Measurements from ENCODE around the gene GATD1. TPM values are rescaled to one million over a fixed set of nuclear protein-coding genes. Genes with fewer than 3 reads are reported as not detected.

GATD1 gene
- total RNA-seq, 1 experiment from 2014 or later, result 132 TPM

DNA sequence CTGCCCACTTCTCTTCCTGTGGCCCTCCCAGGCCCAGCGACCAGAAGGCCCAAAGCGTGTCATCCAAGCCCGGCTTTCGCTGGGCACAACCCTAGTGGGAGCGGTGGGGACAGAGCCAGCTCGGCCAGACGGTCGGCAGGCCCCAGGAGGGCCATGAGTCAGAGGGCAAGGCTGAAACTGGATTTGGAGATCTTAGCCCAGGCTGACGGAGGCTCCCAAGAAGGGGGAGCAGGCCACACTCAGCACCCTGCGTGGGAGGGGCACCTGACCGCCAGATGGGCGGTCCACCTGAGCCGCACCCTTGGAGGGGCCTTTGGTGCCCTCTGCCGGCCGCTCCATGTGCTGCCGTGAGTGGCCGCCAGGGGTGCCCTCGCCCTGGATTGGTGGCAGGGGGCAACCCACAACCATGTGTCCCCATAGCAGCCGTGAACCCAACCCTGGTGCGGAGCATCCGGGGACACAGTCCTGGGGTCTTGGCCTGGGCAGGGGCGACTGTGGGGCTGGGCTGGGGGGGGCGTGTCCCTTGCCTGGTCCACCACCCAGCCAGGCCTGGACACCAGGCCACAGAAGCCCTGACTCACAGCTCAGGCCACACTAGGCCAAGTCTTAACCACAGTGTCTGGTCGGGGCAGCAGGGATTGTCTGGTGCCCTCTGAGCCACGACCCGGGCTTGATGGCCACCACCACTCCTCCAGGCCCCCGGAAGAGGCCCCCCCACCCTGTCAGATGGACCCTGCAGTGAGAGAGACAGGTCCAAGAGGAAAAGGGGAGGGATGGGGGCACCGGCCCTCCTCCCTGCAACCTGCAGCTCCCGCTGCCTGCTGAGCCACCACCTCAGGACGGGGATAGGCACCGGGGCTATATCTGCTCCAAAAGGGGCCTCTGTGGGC is 49.2 kb downstream of the GATD1 start:
- peak; percentile 98 for DNase-seq (ENCODE audit: low spot score)

DNA sequence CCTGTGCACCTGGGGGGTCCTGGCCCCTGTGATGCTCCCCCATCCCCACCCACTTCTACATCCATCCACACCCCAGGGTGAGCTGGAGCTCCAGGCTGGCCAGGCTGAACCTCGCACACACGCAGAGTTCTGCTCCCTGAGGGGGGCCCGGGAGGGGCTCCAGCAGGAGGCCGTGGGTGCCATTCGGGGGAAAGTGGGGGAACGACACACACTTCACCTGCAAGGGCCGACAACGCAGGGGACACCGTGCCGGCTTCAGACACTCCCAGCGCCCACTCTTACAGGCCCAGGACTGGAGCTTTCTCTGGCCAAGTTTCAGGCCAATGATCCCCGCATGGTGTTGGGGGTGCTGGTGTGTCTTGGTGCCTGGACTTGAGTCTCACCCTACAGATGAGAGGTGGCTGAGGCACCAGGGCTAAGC is 50.0 kb downstream of the GATD1 start:
- DNase-seq (ENCODE audit: low spot score), result no peak

DNA sequence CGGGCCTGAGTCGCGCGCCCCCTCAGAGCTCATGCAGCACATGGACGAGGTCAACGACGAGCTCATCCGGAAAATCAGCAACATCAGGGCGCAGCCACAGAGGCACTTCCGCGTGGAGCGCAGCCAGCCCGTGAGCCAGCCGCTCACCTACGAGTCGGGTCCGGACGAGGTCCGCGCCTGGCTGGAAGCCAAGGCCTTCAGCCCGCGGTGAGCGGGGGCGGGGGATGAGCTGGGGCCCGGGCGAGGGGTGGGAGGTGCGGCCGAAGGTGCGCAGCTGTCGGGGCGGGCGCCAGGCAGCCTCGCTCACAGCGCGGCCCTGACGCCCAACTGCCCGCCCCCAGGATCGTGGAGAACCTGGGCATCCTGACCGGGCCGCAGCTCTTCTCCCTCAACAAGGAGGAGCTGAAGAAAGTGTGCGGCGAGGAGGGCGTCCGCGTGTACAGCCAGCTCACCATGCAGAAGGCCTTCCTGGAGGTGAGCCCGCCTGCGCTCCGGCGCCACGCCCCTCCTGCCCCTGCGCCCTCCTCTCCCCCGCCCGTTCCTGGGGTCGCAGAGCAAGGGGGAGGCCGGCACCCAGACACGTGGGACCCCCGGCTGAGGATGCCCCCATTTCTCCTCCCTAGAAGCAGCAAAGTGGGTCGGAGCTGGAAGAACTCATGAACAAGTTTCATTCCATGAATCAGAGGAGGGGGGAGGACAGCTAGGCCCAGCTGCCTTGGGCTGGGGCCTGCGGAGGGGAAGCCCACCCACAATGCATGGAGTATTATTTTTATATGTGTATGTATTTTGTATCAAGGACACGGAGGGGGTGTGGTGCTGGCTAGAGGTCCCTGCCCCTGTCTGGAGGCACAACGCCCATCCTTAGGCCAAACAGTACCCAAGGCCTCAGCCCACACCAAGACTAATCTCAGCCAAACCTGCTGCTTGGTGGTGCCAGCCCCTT is 50.7 kb downstream of the GATD1 start:
- DNase-seq (ENCODE audit: low spot score), result peak; percentile 98

DNA sequence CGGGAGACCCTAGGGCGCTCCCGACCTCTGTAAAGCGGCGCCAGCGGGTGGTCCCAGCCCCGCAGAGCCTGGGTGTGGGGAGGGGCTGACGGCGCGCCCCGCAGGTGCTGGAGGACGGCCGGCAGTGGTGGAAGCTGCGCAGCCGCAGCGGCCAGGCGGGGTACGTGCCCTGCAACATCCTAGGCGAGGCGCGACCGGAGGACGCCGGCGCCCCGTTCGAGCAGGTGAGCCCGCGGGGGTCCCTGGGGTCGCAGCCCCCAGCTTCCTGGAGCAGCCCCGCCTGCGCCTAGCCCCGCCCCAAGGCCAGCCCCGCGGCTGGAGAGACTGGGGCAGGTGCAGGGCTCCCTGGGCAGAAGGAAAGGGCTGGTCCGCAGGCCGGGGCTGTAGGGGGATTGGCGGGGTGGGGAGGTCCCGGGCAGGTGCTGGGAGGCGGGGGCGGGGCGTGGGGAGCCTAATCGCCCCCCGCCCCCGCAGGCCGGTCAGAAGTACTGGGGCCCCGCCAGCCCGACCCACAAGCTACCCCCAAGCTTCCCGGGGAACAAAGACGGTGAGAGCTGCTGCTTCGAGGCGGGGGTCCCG is 51.6 kb downstream of the GATD1 start:
- no peak for DNase-seq (ENCODE audit: low spot score)

DNA sequence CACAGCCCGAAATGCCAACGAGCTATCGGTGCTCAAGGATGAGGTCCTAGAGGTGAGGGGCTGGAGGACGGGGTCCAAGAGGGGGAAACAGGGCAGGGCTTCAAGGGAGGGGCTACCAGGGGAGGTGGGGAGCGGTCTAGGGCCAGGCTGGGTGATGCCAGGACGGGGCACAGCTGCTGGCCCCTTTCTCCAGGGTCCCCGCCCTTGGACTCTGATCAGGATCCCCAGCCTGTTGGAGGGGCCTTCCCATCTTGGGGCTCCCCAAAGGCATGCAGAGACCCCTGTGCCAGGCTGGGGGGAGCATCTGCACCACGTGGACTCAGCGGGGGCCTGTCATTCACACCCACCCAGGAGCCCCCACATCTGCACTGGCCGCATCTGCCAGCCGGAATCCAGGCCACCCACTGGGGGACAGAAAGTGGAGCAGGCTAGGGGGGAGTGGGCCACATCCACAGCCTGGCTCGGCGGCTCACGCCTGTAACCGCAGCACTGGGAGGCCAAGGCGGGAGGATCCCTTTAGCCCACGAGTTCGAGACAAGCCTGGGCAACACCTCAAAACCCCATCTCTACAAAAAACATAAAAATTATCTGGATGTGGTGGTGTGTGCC is 52.4 kb downstream of the GATD1 start:
- DNase-seq (ENCODE audit: low spot score), result no peak

DNA sequence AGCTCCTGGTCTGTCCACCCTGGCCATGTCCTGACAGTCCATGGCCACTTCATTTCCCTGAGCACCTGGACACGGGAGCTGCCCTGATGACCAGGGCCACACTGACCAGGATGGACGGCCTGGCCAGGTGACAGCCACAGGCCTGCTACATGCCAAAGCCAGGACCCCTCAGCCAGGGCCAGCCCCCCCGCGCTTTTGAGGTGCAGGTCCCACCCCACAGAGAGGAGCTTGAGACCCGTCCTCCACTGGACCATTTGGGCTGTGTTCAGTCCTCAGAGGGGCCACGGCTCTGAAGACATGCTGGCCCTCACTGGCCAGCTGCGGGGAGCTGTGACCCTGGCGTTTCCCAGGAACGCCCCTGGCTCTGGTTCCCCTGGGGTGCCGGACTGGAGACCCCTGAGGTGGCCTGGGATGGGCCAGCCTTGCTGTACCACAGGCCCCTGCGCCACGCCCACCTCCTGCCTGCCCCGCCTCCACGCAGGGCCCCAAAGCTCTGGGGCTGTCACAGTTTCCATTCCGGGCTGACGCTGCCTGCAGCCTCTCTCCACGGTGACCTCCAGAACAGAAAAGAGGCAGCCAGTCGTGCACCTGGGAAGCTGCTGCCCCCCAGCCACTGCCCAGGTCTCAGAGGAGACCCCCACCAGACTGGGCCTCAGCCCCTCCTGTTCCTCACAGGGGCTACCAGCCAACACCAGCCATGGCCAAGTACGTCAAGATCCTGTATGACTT is 53.1 kb downstream of the GATD1 start:
- DNase-seq (ENCODE audit: low spot score), result no peak

DNA sequence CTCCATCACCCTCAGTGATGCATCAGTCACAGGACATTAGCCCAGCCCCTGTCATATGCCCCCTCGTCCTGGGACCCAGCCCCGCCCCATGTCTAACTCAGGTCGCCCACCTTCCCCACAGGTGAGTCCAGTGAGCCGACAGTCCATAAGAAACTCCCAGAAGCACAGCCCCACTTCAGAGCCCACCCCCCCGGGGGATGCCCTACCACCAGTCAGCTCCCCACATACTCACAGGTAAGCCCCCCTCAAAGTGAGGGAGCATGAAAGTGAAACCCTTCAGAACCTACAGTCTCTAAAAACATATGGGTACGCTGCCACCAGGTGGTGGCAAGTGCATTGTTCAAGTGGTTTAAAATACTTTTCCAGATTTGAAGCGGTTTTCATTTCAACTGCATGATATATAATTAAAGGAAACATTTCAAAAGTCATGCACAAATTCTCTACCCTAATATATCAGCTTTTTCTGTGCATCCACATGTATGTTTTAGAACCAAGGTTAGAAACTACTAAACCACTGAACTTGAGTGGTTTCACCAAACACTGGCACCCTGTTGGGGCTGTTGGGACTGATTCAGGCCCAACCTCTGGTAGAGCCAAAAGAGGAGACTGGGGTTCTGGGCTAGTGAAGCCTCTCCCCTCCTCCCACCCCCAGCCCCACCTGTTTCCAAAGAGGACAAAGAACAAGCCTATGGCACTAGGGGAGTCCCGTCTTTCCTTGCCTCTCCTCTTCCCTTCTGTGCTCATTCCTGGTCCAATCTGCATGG is 54.0 kb downstream of the GATD1 start:
- peak; percentile 81 for DNase-seq (ENCODE audit: low spot score)

DNA sequence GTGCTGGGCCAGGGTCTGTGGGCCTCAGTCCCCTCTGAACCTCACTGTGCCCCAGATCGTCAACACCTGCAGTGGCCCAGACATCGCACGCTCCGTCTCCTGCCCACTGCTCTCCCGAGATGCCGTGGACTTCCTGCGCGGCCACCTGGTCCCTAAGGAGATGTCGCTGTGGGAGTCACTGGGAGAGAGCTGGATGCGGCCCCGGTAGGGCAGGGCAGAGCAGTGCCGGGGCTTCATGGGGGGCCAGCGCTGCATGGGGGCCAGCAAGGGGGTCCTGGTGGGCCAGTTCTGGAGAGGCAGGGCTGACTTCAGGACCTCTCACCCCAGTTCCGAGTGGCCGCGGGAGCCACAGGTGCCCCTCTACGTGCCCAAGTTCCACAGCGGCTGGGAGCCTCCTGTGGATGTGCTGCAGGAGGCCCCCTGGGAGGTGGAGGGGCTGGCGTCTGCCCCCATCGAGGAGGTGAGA is 54.9 kb downstream of the GATD1 start:
- DNase-seq (ENCODE audit: low spot score), result no peak

DNA sequence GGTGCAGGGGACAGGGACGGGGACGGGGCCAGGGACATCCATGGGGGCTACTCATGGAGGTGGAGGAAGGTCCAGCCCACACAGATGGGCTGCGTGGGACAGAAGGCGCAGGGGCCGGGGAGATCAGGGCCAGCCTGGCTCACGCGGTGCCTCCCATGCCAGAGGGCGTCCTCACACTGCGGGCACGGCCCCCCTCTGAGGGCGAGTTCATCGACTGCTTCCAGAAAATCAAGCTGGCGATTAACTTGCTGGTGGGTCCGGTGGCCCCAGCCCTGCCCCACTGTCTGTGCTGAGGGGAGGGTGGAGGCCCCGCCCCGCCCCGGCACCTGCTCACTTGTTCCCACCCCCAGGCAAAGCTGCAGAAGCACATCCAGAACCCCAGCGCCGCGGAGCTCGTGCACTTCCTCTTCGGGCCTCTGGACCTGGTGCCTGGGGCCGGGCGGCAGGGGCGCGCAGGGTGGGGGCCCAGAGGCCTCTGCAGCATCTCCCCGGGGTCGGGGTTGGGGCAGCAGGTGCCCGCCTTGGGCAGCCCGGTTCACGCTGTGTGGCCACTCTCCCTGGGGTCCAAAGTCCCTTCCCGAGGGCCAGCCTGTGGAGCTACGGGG is 55.4 kb downstream of the GATD1 start:
- no peak for DNase-seq (ENCODE audit: low spot score)

DNA sequence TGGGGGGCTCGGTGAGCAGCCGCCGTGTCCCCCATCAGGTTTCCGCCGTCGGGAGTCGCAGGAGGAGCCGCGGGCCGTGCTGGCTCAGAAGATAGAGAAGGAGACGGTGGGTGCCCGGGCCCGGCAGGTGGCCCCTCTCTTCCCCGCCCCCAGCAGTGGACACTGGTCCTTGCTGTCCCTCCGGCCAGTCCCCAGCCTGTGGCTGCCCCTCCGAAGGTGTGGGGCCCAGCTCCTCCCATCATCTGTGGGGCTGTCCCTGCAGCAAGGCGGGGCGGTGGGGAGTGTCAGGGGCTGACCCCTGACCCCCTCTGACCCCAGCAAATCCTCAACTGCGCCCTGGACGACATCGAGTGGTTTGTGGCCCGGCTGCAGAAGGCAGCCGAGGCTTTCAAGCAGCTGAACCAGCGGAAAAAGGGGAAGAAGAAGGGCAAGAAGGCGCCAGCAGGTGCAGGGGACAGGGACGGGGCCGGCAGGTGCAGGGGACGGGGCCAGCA is 56.0 kb downstream of the GATD1 start:
- DNase-seq (ENCODE audit: low spot score), result no peak

DNA sequence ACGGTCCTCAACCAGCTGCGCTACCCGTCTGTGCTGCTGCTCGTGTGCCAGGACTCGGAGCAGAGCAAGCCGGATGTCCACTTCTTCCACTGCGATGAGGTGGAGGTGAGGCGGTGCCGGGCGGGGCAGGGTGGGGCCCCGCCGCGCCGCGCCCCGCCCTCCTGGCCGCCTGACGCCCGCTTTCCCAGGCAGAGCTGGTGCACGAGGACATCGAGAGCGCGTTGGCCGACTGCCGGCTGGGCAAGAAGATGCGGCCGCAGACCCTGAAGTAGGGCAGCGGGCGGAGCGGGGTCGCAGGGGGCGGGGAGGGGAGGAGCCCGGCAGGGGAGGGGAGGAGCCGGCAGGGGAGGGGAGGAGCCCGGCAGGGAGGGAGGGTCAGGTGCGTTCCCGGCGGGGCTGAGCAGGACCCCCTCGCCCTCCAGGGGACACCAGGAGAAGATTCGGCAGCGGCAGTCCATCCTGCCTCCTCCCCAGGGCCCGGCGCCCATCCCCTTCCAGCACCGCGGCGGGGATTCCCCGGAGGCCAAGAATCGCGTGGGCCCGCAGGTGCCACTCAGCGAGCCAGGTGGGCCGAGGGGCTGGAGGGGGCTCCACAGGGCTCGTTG is 56.5 kb downstream of the GATD1 start:
- DNase-seq (ENCODE audit: low spot score), result peak; percentile 85

DNA sequence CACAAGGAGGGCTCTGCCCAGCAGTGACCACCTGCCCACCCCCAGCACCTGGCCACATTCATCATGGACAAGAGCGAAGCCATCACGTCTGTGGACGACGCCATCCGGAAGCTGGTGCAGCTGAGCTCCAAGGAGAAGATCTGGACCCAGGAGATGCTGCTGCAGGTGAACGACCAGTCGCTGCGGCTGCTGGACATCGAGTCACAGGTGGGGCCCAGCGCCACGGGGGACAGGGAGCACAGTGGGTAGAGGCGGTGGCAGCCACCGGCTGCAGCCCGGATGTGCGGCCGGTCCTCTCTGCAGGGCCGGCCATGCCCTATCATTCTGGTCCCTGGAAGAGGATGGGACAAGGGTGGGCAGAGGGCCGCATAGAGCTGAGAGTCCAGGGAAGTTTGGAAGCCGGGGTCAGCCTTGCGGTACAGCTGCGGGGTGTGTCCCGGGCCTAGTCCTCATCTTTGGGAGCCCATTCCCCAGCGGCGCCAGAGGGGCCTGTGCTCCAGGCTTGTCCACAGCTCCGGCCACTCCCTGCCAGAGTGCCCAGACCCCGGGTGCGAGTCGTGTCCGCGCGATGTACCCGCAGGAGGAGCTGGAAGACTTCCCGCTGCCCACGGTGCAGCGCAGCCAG is 57.2 kb downstream of the GATD1 start:
- no peak for DNase-seq (ENCODE audit: low spot score)

DNA sequence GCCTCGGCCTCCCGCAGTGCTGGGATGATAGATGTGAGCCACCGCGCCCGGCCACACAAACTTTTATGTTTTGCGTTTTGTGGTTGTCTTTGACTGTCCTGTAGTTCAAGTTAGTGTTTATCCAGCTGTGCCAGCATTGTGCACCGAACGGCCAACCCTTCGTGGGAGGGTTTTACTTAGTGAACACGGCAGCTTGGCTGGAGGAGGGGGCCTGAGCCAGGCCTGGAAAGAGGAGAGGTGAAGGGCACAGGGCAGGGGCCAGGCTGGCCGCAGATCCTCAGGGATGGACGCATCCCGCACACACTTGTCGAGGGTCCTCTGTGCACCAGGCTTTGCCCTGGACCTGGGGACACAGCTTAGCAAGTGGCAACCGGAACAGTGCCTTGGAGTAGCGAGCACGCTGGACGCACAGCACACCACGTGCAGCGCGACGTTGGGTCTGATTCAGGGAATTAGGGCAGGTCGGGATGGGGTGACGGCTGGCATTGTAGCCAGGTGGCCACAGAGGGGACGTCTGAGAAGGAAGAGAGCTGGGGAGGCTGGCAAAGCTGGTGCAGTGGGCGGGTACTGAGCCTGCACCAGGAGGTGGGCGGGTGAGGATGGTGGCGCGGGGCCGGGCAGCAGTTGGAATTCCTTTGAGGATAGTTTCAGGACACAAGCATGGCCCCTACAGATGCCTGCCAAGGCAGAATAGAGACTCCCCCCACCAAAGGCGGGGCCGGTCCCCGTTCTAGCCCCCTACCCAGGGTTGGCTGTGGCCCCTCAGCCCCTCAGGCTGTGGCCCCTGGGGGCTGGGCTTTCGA is 57.9 kb downstream of the GATD1 start:
- peak; percentile 94 for DNase-seq (ENCODE audit: low spot score)
